PFSK-1 (cell line): Measurements from ENCODE around the gene KCNMA1.

Experiments used
- FOXP2 ChIP-seq: optimal IDR thresholded peaks from 2 replicates; pipeline ENCODE3; 2011; ENCODE audit warnings: borderline replicate concordance, control low read depth, inconsistent platforms; ENCODE audit not compliant: insufficient read depth; ENCODE audit errors: extremely low read length, extremely low read depth
- POLR2AphosphoS5 ChIP-seq: IDR thresholded peaks from 2 replicates; pipeline ENCODE4 v1.6.1; 2012; ENCODE audit warnings: low read depth, mild to moderate bottlenecking, control low read depth, low read length, moderate library complexity
- REST ChIP-seq, 2 experiments: IDR thresholded peaks; 2 replicates each; pipeline versions ENCODE4 v1.6.1 to v1.8.0; 2011 to 2012; ENCODE audit warnings: low read depth in 2 of 2, low read length in 2 of 2, control low read depth in 1 of 2, inconsistent platforms in 1 of 2, mild to moderate bottlenecking in 1 of 2, moderate library complexity in 1 of 2; ENCODE audit not compliant: insufficient read depth in 1 of 2
- SIN3A ChIP-seq: IDR thresholded peaks from 2 replicates; pipeline ENCODE4 v1.6.1; 2012; ENCODE audit warnings: mild to moderate bottlenecking, low read length, moderate library complexity, borderline replicate concordance; ENCODE audit not compliant: insufficient read depth
- TAF1 ChIP-seq: IDR thresholded peaks from 2 replicates; pipeline ENCODE4 v1.6.1; 2012; ENCODE audit warnings: low read length, control low read depth, borderline replicate concordance; ENCODE audit not compliant: insufficient read depth

KCNMA1 gene

GRCh38 chr10:77541944-77542343 is 95.7 kb downstream of the KCNMA1 start:
- TF ChIP-seq POLR2AphosphoS5 (no peak), SIN3A (no peak), REST (IDR thresholded peaks at IDR 0.05; ENCODE audit: insufficient read depth in 1 of 2, low read depth in 2 of 2, low read length in 2 of 2) (no peak), FOXP2 (no peak), TAF1 (no peak)

- TF ChIP-seq REST (IDR thresholded peaks at IDR 0.05; ENCODE audit: insufficient read depth in 1 of 2, low read depth in 2 of 2, low read length in 2 of 2) (no peak), SIN3A (no peak), FOXP2 (no peak), POLR2AphosphoS5 (no peak), TAF1 (no peak)
Measured at GRCh38 chr10:77541247-77541646, 96.4 kb downstream of the KCNMA1 start.

GRCh38 chr10:77539147-77539935 is 98.3 kb downstream of the KCNMA1 start:
- TF ChIP-seq SIN3A: no peak
- no peak for TF ChIP-seq REST (IDR thresholded peaks at IDR 0.05; ENCODE audit: insufficient read depth in 1 of 2, low read depth in 2 of 2, low read length in 2 of 2)
- TF ChIP-seq TAF1: no peak
- TF ChIP-seq POLR2AphosphoS5: no peak
- no peak for TF ChIP-seq FOXP2

- TF ChIP-seq TAF1 (no peak), FOXP2 (no peak), REST (IDR thresholded peaks at IDR 0.05; ENCODE audit: insufficient read depth in 1 of 2, low read depth in 2 of 2, low read length in 2 of 2) (no peak), SIN3A (no peak), POLR2AphosphoS5 (no peak)
Measured at GRCh38 chr10:77537720-77538373, 99.8 kb downstream of the KCNMA1 start.
